Activated CD4-positive, alpha-beta memory T cell treated with anti-CD3 and anti-CD28 coated beads, Interleukin-2, amount 10 ng/mL, durations not matched to agents 7 days and 5 days (primary cell): ENCODE results near the gene BTBD18. TPM values are rescaled to one million over a fixed set of nuclear protein-coding genes. Genes with fewer than 3 reads are reported as not detected.

Source experiments
- CTCF ChIA-PET: fragments of 350-600 bp; sonication (Branson Sonifier 250); formaldehyde crosslinking; loops from one replicate; lab custom pipeline; 2021; ENCODE audit warnings: antibody characterized with exemption, inconsistent platforms; lab: Charles Lee
- POLR2A ChIA-PET: fragments of 350-600 bp; sonication (Branson Sonifier 250); formaldehyde crosslinking; loops from one replicate; lab custom pipeline; 2021; ENCODE audit warnings: antibody characterized with exemption; lab: Charles Lee
- DNase-seq: peaks from one replicate; pipeline ENCODE4 v3.0.0-alpha.2; 2020
- H3K27ac Mint-ChIP-seq: one replicate; pipeline ENCODE4 v1.8.0; 2021; ENCODE audit warnings: mild to moderate bottlenecking, mixed read lengths
- H3K27me3 Mint-ChIP-seq: one replicate; pipeline ENCODE4 v1.8.0; 2021; ENCODE audit warnings: mixed read lengths
- H3K36me3 Mint-ChIP-seq: one replicate; pipeline ENCODE4 v1.8.0; 2021; ENCODE audit warnings: low read depth, mixed read lengths
- H3K4me1 Mint-ChIP-seq: one replicate; pipeline ENCODE4 v1.8.0; 2021; ENCODE audit warnings: mixed read lengths
- H3K4me3 Mint-ChIP-seq: one replicate; pipeline ENCODE4 v1.8.0; 2021; ENCODE audit warnings: mild to moderate bottlenecking, mixed read lengths
- H3K9me3 Mint-ChIP-seq: one replicate; pipeline ENCODE4 v1.8.0; 2021; ENCODE audit warnings: mixed read lengths
- total RNA-seq, 2 experiments: library from RNA; stranded (reverse); gene quantifications; one replicate each; pipeline ENCODE4 v1.2.3, GENCODE V29; 2021

BTBD18 gene
- total RNA-seq, 2 experiments from 2014 or later: not detected

DNA sequence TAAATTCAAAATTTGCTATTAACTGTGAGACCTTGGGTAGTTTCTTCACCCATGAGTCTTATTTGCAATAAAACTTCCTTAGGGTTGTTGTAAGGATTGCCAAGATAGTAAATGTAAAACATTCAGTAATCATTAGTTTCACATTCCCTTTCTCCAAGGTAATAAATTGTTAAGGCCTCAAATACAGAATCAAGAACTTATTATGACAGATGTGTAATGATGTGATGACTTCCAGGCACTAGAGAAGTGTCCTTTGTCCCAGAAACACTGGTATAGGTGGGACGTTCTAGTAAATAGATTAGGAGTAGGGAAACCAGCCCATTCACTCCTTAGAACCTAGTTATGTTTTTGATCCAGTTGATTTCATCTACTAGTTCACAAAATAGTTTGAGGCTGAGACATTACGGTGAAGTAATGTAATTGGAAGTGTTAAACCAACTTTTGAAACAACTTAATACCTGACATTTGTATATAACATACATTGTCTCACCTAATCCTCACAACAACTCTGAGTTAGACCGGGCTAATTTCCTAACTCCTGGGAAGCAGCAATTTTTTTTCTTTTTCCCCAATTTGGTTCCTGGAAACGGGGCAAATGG is 35.5 kb upstream of the BTBD18 start:
- H3K27me3 Mint-ChIP-seq: no peaks in the 10 kb centered on the region
- H3K9me3 Mint-ChIP-seq: no peaks in the 10 kb centered on the region
- H3K27ac Mint-ChIP-seq: no peak overlapping the region
- H3K4me3 Mint-ChIP-seq: no peak overlapping the region
- H3K4me1 Mint-ChIP-seq: peaks cover 16% of the 10 kb centered on the region
- POLR2A ChIA-PET: no interaction called here
- DNase-seq: no peak
- CTCF ChIA-PET: interaction anchor here (1.0 to 2.7 kb wide), 2 partner anchors 14 kb away, joined by 3 to 8 read pairs; no protein-coding TSS in a partner anchor
- no peaks in the 10 kb centered on the region for H3K36me3 Mint-ChIP-seq

DNA sequence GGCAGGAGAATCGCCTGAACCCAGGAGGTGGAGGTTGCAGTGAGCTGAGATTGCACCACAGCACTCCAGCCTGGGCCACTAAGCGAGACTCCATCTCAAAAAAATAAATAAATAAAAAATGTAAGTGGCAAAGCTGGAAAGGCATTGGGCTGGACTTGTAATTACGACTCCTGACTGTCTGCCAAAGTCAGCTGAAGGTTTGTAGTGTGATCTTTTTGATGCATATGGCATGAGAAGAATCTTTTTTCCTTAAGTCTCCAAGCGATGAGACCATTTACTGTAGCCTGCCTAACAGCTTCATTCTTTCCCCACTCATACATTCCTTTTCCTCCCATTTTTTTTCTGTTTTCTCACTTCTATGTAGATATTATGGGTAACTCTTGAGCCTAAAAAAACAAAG is 34.8 kb upstream of the BTBD18 start:
- no peak for DNase-seq
- Mint-ChIP-seq H3K27me3 (no peaks in the 10 kb centered on the region), H3K4me3 (no peak overlapping the region), H3K9me3 (no peaks in the 10 kb centered on the region), H3K27ac (no peak overlapping the region), H3K4me1 (peaks cover 12% of the 10 kb centered on the region), H3K36me3 (no peaks in the 10 kb centered on the region)
- ChIA-PET CTCF (interaction anchor here (1.0 kb wide), 1 partner anchor 14 kb away, joined by 3 read pairs; no protein-coding TSS in a partner anchor), POLR2A (no interaction called here)

- H3K4me1 Mint-ChIP-seq: peaks cover 5% of the 10 kb centered on the region
- ChIA-PET CTCF (interaction anchor here (0.7 to 2.1 kb wide), 2 partner anchors 15 to 192 kb away, joined by 3 to 6 read pairs; no protein-coding TSS in a partner anchor), POLR2A (interaction anchor here (0.9 to 1.4 kb wide), 2 partner anchors 16 to 43 kb away, joined by 3 to 4 read pairs; no protein-coding TSS in a partner anchor)
- no peaks in the 10 kb centered on the region for H3K36me3 Mint-ChIP-seq
- no peak overlapping the region for H3K4me3 Mint-ChIP-seq
- no peak for DNase-seq
- no peaks in the 10 kb centered on the region for H3K27me3 Mint-ChIP-seq
- no peaks in the 10 kb centered on the region for H3K9me3 Mint-ChIP-seq
- H3K27ac Mint-ChIP-seq: no peak overlapping the region
These were observed 33.5 kb upstream of the BTBD18 start for GRCh38 chr11:57785072-57785471.

DNA sequence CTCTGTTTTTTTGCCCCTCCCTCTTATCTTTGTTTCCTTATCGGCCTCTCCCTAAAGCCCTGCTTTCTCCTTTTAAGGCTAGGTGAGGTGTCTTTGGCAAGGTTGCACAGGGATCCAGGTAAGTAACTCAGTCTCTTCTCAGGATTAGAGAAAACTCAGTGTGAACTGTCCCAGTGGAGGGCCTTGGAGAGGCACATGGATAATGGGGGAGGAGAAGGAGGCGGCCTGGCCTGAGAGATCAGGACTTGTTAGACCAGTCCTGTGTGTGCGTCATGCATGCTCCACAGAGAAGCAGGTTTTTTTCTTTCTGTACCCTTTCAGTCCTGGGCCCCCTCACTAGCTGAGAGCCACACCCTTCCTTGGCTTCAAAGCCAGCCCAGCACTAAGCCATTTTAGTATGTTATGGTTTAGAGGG is 29.9 kb upstream of the BTBD18 start:
- POLR2A ChIA-PET: no interaction called here
- no peak overlapping the region for H3K27ac Mint-ChIP-seq
- CTCF ChIA-PET: interaction anchor here (3.4 kb wide), 1 partner anchor 19 kb away, joined by 18 read pairs; no protein-coding TSS in a partner anchor

GRCh38 chr11:57779276-57779675 is 27.7 kb upstream of the BTBD18 start:
- Mint-ChIP-seq H3K9me3 (no peaks in the 10 kb centered on the region), H3K4me3 (no peak overlapping the region), H3K4me1 (peaks cover 8% of the 10 kb centered on the region), H3K27me3 (peaks cover 4% of the 10 kb centered on the region), H3K36me3 (no peaks in the 10 kb centered on the region), H3K27ac (no peak overlapping the region)
- CTCF ChIA-PET: interaction anchor here (0.5 to 3.4 kb wide), 3 partner anchors 22 to 732 kb away, joined by 3 to 18 read pairs (median 3); no protein-coding TSS in a partner anchor
- no peak for DNase-seq
- POLR2A ChIA-PET: interaction anchor here (0.8 kb wide), 1 partner anchor 22 kb away, joined by 3 read pairs; no protein-coding TSS in a partner anchor

More for the DNA sequence above, 29.9 kb upstream of the BTBD18 start:
- Mint-ChIP-seq H3K9me3 (no peaks in the 10 kb centered on the region), H3K27me3 (peaks cover 4% of the 10 kb centered on the region), H3K4me3 (no peak overlapping the region), H3K36me3 (no peaks in the 10 kb centered on the region), H3K4me1 (peaks cover 4% of the 10 kb centered on the region)
- DNase-seq: no peak

DNA sequence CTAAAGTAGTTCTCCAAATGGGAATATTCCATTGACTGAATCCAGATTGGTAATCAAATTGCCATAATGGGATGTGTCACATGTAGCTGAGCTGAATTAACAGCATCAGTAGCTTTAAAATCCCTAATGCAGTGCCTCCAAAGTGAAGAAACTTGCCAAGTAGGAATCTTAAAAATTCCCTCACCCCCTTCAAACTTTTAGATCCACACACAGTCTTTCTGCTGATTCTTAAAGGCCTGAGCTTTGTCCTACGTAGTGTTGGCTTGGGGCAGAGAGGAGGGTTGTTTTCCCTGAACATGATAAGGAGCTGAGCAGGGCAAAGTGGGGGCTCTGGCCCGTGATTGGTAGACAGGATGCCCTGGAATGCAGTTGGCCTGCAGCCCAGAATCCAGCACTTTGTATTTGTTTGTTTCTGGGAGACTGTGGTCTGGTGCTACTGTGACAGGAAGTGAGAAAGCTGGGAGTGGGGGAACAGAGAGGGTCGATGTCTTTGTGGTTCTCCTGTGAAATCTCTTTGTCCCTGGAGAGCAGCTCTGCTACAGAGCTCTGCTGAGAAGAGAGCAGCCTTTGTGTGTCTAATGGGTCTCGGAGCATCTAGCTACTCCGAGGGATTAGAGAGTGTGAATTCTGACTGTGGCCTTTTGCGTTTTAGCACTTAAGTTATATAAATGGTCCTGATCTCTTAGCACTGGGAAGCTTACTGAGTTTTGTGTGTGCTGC is 26.9 kb upstream of the BTBD18 start:
- Mint-ChIP-seq H3K36me3 (no peaks in the 10 kb centered on the region), H3K4me3 (no peak overlapping the region), H3K27ac (no peak overlapping the region), H3K4me1 (peaks cover 8% of the 10 kb centered on the region), H3K9me3 (no peaks in the 10 kb centered on the region), H3K27me3 (peaks cover 4% of the 10 kb centered on the region)
- DNase-seq: no peak
- POLR2A ChIA-PET: interaction anchor here (0.8 kb wide), 1 partner anchor 23 kb away, joined by 3 read pairs; no protein-coding TSS in a partner anchor
- CTCF ChIA-PET: interaction anchor here (0.6 to 1.3 kb wide), 3 partner anchors 22 to 440 kb away, joined by 3 read pairs; partner anchors contain the start of gene P2RX3

GRCh38 chr11:57777969-57778317 is 26.3 kb upstream of the BTBD18 start:
- Mint-ChIP-seq H3K27me3 (peaks cover 4% of the 10 kb centered on the region), H3K36me3 (no peaks in the 10 kb centered on the region), H3K4me1 (peaks cover 8% of the 10 kb centered on the region), H3K4me3 (no peak overlapping the region), H3K9me3 (no peaks in the 10 kb centered on the region), H3K27ac (no peak overlapping the region)
- ChIA-PET CTCF (interaction anchor here (0.6 to 1.3 kb wide), 2 partner anchors 23 kb away, joined by 3 read pairs; no protein-coding TSS in a partner anchor), POLR2A (no interaction called here)
- DNase-seq: no peak

DNA sequence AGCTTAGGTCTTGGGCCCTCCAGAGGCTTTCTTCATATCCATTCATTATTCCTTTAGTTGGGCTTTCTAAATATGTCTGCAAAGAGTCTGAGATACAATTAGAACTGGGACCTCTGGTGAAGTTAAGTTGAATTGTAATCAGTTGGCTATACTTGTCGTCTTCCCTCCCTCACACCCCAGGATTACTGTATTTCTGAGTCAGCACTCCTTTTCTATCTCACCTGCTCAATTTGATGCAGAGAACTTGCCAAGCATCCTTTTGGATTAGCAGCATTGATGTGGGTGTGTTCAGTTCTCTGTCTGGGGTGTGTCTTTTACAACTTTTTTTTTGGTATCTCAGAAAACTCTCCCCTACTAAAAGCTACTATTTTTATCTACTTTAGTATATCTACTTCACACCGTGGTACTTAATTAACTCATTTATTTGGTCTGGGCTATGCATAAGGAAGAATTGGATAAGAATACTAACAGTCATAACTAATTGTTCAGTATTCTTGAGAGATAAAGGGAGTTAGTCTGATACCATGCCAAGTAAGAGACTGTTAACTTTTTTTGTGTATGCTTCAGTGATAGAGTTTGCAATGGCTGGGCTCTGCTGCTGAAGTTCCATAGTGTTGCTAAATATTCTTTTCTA is 25.1 kb upstream of the BTBD18 start:
- ChIA-PET POLR2A (no interaction called here), CTCF (no interaction called here)
- peaks cover 4% of the 10 kb centered on the region for H3K27me3 Mint-ChIP-seq
- no peaks in the 10 kb centered on the region for H3K9me3 Mint-ChIP-seq
- no peak overlapping the region for H3K27ac Mint-ChIP-seq
- no peak for DNase-seq
- H3K4me1 Mint-ChIP-seq: peaks cover 7% of the 10 kb centered on the region
- no peak overlapping the region for H3K4me3 Mint-ChIP-seq
- H3K36me3 Mint-ChIP-seq: no peaks in the 10 kb centered on the region

- CTCF ChIA-PET: no interaction called here
These were observed 24.5 kb upstream of the BTBD18 start for GRCh38 chr11:57776031-57776521.

GRCh38 chr11:57775491-57775890 is 23.9 kb upstream of the BTBD18 start:
- ChIA-PET CTCF (no interaction called here), POLR2A (no interaction called here)
- no peak overlapping the region for H3K27ac Mint-ChIP-seq

More at GRCh38 chr11:57776031-57776521, 24.5 kb upstream of the BTBD18 start:
- Mint-ChIP-seq H3K27me3 (peaks cover 4% of the 10 kb centered on the region), H3K27ac (no peak overlapping the region), H3K4me1 (peaks cover 4% of the 10 kb centered on the region), H3K36me3 (no peaks in the 10 kb centered on the region), H3K9me3 (no peaks in the 10 kb centered on the region), H3K4me3 (no peak overlapping the region)
- no peak for DNase-seq
- POLR2A ChIA-PET: no interaction called here

GRCh38 chr11:57773026-57773598 is 21.5 kb upstream of the BTBD18 start:
- Mint-ChIP-seq H3K27ac (no peak overlapping the region), H3K27me3 (no peaks in the 10 kb centered on the region), H3K36me3 (no peaks in the 10 kb centered on the region), H3K4me1 (peaks cover 9% of the 10 kb centered on the region), H3K4me3 (no peak overlapping the region), H3K9me3 (no peaks in the 10 kb centered on the region)
- POLR2A ChIA-PET: no interaction called here
- no peak for DNase-seq
- CTCF ChIA-PET: no interaction called here

More at GRCh38 chr11:57775491-57775890, 23.9 kb upstream of the BTBD18 start:
- H3K4me3 Mint-ChIP-seq: no peak overlapping the region
- H3K36me3 Mint-ChIP-seq: no peaks in the 10 kb centered on the region
- peaks cover 4% of the 10 kb centered on the region for H3K27me3 Mint-ChIP-seq
- no peak for DNase-seq
- no peaks in the 10 kb centered on the region for H3K9me3 Mint-ChIP-seq
- peaks cover 4% of the 10 kb centered on the region for H3K4me1 Mint-ChIP-seq

- POLR2A ChIA-PET: no interaction called here
- CTCF ChIA-PET: no interaction called here
- Mint-ChIP-seq H3K36me3 (no peaks in the 10 kb centered on the region), H3K4me3 (no peak overlapping the region), H3K4me1 (peaks cover 9% of the 10 kb centered on the region), H3K9me3 (no peaks in the 10 kb centered on the region), H3K27ac (no peak overlapping the region), H3K27me3 (no peaks in the 10 kb centered on the region)
- DNase-seq: no peak
These were observed 20.9 kb upstream of the BTBD18 start for GRCh38 chr11:57772562-57772961.
